Measurements from ENCODE around the gene ARID2. TPM values are rescaled to one million over a fixed set of nuclear protein-coding genes. Genes with fewer than 3 reads are reported as not detected.

ARID2 gene
- total and polyA plus RNA-seq, 10 of the 15 experiments (the other 5 are each of a cell fraction or from before 2014, with no cell fraction given): 9.2 to 29.8 (median 20.3) TPM

DNA sequence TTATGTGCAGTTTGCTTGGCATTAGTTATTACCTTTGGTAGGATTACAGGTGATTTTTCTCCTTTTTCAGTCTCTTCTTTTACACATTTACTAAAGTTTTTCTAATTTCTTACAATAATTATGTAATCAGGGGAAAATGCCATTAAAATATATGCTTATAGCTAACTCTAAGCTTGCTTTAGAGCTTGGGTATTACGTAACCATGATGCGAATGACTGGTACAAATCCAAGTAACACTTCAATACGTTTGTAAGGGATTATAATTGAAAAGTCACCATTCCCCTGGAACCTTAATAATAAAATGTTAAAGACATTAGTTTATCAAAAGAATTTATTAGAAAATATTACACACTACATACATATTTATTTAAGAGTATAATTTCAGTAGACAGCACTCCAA lies 189.3 kb downstream of the ARID2 start:
- Histone ChIP-seq H4K20me1 (ENCODE audit: control insufficient read depth, insufficient read depth) (no peaks in the 10 kb centered on the region), H3K36me3 (ENCODE audit: control insufficient read depth in 2 of 2, insufficient read depth in 2 of 2, low read length in 1 of 2) (peaks cover 1 to 16% of the 10 kb centered on the region in 2 experiments; a peak in 3 of 4 replicates), H3K4me3 (no peak overlapping the region), H3K9ac (ENCODE audit: control insufficient read depth, insufficient read depth, low read length) (no peak overlapping the region), H2AFZ (ENCODE audit: control insufficient read depth, low read depth, low read length) (no peak overlapping the region), H3K27me3 (replicated peaks in 1 of 2; ENCODE audit: control insufficient read depth in 2 of 2, insufficient read depth in 2 of 2, low read length in 1 of 2) (no peaks in the 10 kb centered on the region), H3K4me2 (ENCODE audit: control insufficient read depth, insufficient read depth) (no peak overlapping the region), H3K79me2 (ENCODE audit: control insufficient read depth, insufficient read depth, low read length) (no peaks in the 10 kb centered on the region), H3K9me3 (replicated peaks; ENCODE audit: control insufficient read depth, insufficient read depth, low read length) (no peaks in the 10 kb centered on the region), H3K27ac (ENCODE audit: control insufficient read depth, insufficient read depth) (no peak overlapping the region), H3K4me1 (ENCODE audit: control insufficient read depth, insufficient read depth, low read length) (no peaks in the 10 kb centered on the region)
- DNase-seq (ENCODE audit: low read depth, low spot score): no peak
- WGBS (ENCODE audit: insufficient coverage, insufficient replicate concordance, low lambda C conversion rate, missing lambda C conversion rate): 98% methylated on average over 3 of the region's 3 CpGs
- no peak for TF ChIP-seq SREBF2 (IDR thresholded peaks at IDR 0.05; ENCODE audit: low read length)
- TF ChIP-seq, protein P1, sequence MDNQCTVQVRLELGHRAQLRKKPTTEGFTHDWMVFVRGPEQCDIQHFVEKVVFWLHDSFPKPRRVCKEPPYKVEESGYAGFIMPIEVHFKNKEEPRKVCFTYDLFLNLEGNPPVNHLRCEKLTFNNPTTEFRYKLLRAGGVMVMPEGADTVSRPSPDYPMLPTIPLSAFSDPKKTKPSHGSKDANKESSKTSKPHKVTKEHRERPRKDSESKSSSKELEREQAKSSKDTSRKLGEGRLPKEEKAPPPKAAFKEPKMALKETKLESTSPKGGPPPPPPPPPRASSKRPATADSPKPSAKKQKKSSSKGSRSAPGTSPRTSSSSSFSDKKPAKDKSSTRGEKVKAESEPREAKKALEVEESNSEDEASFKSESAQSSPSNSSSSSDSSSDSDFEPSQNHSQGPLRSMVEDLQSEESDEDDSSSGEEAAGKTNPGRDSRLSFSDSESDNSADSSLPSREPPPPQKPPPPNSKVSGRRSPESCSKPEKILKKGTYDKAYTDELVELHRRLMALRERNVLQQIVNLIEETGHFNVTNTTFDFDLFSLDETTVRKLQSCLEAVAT (IDR thresholded peaks at IDR 0.05): no peak
- TF ChIP-seq MEF2A (IDR thresholded peaks at IDR 0.05; ENCODE audit: insufficient read depth, low read depth, low read length): no peak
- no peak for TF ChIP-seq RUNX3 (IDR thresholded peaks at IDR 0.05; ENCODE audit: low read length)
- TF ChIP-seq, protein P2, sequence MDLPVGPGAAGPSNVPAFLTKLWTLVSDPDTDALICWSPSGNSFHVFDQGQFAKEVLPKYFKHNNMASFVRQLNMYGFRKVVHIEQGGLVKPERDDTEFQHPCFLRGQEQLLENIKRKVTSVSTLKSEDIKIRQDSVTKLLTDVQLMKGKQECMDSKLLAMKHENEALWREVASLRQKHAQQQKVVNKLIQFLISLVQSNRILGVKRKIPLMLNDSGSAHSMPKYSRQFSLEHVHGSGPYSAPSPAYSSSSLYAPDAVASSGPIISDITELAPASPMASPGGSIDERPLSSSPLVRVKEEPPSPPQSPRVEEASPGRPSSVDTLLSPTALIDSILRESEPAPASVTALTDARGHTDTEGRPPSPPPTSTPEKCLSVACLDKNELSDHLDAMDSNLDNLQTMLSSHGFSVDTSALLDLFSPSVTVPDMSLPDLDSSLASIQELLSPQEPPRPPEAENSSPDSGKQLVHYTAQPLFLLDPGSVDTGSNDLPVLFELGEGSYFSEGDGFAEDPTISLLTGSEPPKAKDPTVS (IDR thresholded peaks at IDR 0.05; ENCODE audit: low read depth, low read length): no peak
- no peak for TF ChIP-seq MTA3 (IDR thresholded peaks at IDR 0.05; ENCODE audit: borderline replicate concordance, low read length)
- TF ChIP-seq NFYB (IDR thresholded peaks at IDR 0.05; ENCODE audit: insufficient read depth, low read depth, low read length): no peak
- TF ChIP-seq, protein P3, sequence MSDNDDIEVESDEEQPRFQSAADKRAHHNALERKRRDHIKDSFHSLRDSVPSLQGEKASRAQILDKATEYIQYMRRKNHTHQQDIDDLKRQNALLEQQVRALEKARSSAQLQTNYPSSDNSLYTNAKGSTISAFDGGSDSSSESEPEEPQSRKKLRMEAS (IDR thresholded peaks at IDR 0.05; ENCODE audit: low read depth, low read length): no peak
- TF ChIP-seq, protein P4, sequence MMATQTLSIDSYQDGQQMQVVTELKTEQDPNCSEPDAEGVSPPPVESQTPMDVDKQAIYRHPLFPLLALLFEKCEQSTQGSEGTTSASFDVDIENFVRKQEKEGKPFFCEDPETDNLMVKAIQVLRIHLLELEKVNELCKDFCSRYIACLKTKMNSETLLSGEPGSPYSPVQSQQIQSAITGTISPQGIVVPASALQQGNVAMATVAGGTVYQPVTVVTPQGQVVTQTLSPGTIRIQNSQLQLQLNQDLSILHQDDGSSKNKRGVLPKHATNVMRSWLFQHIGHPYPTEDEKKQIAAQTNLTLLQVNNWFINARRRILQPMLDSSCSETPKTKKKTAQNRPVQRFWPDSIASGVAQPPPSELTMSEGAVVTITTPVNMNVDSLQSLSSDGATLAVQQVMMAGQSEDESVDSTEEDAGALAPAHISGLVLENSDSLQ (IDR thresholded peaks at IDR 0.05): no peak
- TF ChIP-seq, protein P5, sequence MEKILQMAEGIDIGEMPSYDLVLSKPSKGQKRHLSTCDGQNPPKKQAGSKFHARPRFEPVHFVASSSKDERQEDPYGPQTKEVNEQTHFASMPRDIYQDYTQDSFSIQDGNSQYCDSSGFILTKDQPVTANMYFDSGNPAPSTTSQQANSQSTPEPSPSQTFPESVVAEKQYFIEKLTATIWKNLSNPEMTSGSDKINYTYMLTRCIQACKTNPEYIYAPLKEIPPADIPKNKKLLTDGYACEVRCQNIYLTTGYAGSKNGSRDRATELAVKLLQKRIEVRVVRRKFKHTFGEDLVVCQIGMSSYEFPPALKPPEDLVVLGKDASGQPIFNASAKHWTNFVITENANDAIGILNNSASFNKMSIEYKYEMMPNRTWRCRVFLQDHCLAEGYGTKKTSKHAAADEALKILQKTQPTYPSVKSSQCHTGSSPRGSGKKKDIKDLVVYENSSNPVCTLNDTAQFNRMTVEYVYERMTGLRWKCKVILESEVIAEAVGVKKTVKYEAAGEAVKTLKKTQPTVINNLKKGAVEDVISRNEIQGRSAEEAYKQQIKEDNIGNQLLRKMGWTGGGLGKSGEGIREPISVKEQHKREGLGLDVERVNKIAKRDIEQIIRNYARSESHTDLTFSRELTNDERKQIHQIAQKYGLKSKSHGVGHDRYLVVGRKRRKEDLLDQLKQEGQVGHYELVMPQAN (conservative IDR thresholded peaks at IDR 0.05): no peak
- no peak for TF ChIP-seq ATF7 (IDR thresholded peaks at IDR 0.05; ENCODE audit: low read depth)
- ChIA-PET RAD21 (ENCODE audit: unreplicated experiment) (no interaction called here), POLR2A (no interaction called here), CTCF (interaction anchor here (1.0 to 1.7 kb wide), 3 partner anchors 11 to 156 kb away, joined by 3 to 6 read pairs (median 4); no protein-coding TSS in a partner anchor), SMC1A (ENCODE audit: uncharacterized antibody, unreplicated experiment) (interaction anchor here (1.0 to 1.2 kb wide), 2 partner anchors 10 to 16 kb away, joined by 3 read pairs; no protein-coding TSS in a partner anchor)
- no TSS peak for BruUV-seq (replicated peaks)
- intact Hi-C loops (cut with micrococcal nuclease; ENCODE audit: unreplicated experiment) (loop anchor here (10.0 kb wide), 1 partner anchor 374 kb away; no protein-coding TSS in a partner anchor), in situ Hi-C loops (cut with MboI) (no loop called here)
- FAIRE-seq: no peak
- no peak for ATAC-seq
